OCI-LY1 (cell line): ENCODE data around the gene ARRDC2.
"Not testable (repeated sequence)": the region's sequence is repeated elsewhere in the genome, so short reads cannot be mapped to it uniquely, and the experiment has no call there.

ENCODE experiments used
- CTCF ChIP-seq: fragments of 200-600 bp; sonication (generic), shearing (Covaris generic); IDR thresholded peaks from 2 replicates; pipeline ENCODE4 v1.5.1; 2017; ENCODE audit warnings: mild to moderate bottlenecking, antibody characterized with exemption, low read length, moderate library complexity, mixed read lengths
- EZH2 ChIP-seq: fragments of 200-600 bp; sonication (generic), shearing (Covaris generic); IDR thresholded peaks from 2 replicates; pipeline ENCODE4 v1.8.0; 2017; ENCODE audit warnings: borderline replicate concordance, mixed run types, mild to moderate bottlenecking, antibody characterized with exemption, low read length, moderate library complexity, mixed read lengths

- not testable (repeated sequence) for TF ChIP-seq EZH2, CTCF
Measured at GRCh38 chr19:18032102-18032501, 24.1 kb downstream of the ARRDC2 start.
